ENCODE data around the gene PPP1R14B. TPM values are rescaled to one million over a fixed set of nuclear protein-coding genes. Genes with fewer than 3 reads are reported as not detected.
A peak's percentile ranks its signal among the peaks of the same experiment; 100 is the strongest.

Gene PPP1R14B
- total RNA-seq, 2 donors from 2014 or later = 113 to 234 TPM

GRCh38 chr11:64287676-64288352, 41.1 kb upstream of the PPP1R14B start:
- no peak for DNase-seq
- no peak overlapping the region for H3K9ac ChIP-seq (ENCODE audit: low read depth in 2 of 2, low read length in 2 of 2)
- no peak overlapping the region for H3K4me3 ChIP-seq
- intact Hi-C loops (cut with DNase I) = no loop called here
- no peak overlapping the region for H3K27ac ChIP-seq
- TF ChIP-seq CTCF (IDR thresholded peaks at IDR 0.05) = no peak
- peaks cover 28% of the 10 kb centered on the region for H3K27me3 ChIP-seq
- H3K36me3 ChIP-seq = no peaks in the 10 kb centered on the region
- peaks cover 14% of the 10 kb centered on the region for H3K4me1 ChIP-seq
- no peaks in the 10 kb centered on the region for H3K9me3 ChIP-seq

DNA sequence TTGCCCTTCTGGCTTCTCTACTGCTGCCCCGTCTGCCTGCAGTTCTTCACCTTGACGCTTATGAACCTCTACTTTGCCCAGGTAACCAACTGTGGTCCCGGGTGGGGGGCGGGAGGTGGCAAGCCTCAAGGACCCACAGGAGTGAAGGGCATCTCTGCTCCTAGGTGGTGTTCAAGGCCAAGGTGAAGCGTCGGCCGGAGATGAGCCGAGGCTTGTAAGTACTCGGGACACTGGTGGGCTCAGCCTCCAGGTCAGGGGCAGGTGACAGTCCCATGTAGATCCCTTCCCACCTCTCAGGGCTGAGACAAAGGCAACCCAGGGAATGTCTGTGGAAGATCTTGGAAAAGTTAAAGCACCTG, 40.0 kb upstream of the PPP1R14B start:
- H3K27ac ChIP-seq = no peak overlapping the region
- no peak for TF ChIP-seq CTCF (IDR thresholded peaks at IDR 0.05)
- no peak for DNase-seq
- no peaks in the 10 kb centered on the region for H3K36me3 ChIP-seq
- H3K9ac ChIP-seq (ENCODE audit: low read depth in 2 of 2, low read length in 2 of 2) = peak overlapping the region in 1 of 2 donors; percentile 84
- peaks cover 18% of the 10 kb centered on the region for H3K27me3 ChIP-seq
- no peak overlapping the region for H3K4me3 ChIP-seq
- intact Hi-C loops (cut with DNase I) = no loop called here
- no peaks in the 10 kb centered on the region for H3K9me3 ChIP-seq
- H3K4me1 ChIP-seq = peaks cover 11% of the 10 kb centered on the region

GRCh38 chr11:64285885-64286800, 39.4 kb upstream of the PPP1R14B start:
- intact Hi-C loops (cut with DNase I) = no loop called here
- peak overlapping the region; percentile 84 to 88 for H3K9ac ChIP-seq (ENCODE audit: low read depth in 2 of 2, low read length in 2 of 2)
- DNase-seq = no peak

GRCh38 chr11:64284962-64285884, 38.5 kb upstream of the PPP1R14B start, which contains the start of gene GPR137:
Gene GPR137, plus strand, starts transcription at chr11:64285848. Its CDS starts 677 bp downstream, at chr11:64286525.
- H3K27ac ChIP-seq = peak within 1 kb of the TSS; percentile 96
- peak within 1 kb of the TSS; percentile 88 to 94 for H3K9ac ChIP-seq (ENCODE audit: low read depth in 2 of 2, low read length in 2 of 2)
- H3K9me3 ChIP-seq = no peaks in the 10 kb centered on the region
- peak within 1 kb of the TSS; percentile 77 for H3K4me3 ChIP-seq
- H3K36me3 ChIP-seq = no peaks in the 10 kb centered on the region
- DNase-seq = peak; percentile 91
- peaks cover 11% of the 10 kb centered on the region for H3K4me1 ChIP-seq
- no peak for TF ChIP-seq CTCF (IDR thresholded peaks at IDR 0.05)
- intact Hi-C loops (cut with DNase I) = no loop called here
- peaks cover 2% of the 10 kb centered on the region for H3K27me3 ChIP-seq

More at GRCh38 chr11:64285885-64286800, 39.4 kb upstream of the PPP1R14B start:
- TF ChIP-seq CTCF (IDR thresholded peaks at IDR 0.05) = no peak
- Histone ChIP-seq H3K36me3 (no peaks in the 10 kb centered on the region), H3K27ac (peak overlapping the region; percentile 96), H3K4me3 (peak overlapping the region; percentile 77), H3K9me3 (no peaks in the 10 kb centered on the region), H3K4me1 (peaks cover 11% of the 10 kb centered on the region), H3K27me3 (peaks cover 12% of the 10 kb centered on the region)
